ENCODE data around the gene RAB37.

DNA sequence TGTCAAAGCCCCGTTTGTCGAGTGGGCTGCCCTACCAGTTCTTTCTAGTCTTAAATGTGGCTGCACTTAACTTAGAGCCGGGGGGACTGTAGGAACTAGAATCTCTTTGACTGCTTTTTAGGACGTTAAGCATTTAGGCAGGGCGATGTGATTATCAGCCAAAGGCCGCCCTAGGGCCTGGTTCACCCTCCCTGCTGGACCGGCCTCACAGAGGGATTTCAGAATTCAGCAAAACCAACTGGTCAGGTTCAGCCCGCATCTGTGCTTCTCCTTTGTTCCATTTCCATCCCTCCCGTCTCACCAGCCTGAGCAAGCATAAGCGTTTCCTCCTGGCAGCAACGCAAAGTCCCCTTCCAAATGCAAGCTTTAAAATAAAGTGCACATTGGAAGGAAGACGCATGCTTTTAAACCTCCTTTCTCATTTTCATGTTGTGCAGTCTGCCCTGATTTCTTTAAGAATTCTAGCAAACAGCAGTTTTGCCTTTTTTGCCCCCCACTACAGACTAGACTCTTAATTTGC is 55.6 kb downstream of the RAB37 start:
- no peak for TF ChIP-seq POLR2A (IDR thresholded peaks at IDR 0.05)
- no peak for TF ChIP-seq CTCF (IDR thresholded peaks at IDR 0.05)

All from testis (tissue), 2 donors.